ENCODE results near the gene FRMD3.

GRCh38 chr9:83198371-83198770, 339.8 kb downstream of the FRMD3 start:
- no peak for TF ChIP-seq CTCF (conservative IDR thresholded peaks at IDR 0.05)
- no peak for TF ChIP-seq EZH2 (IDR thresholded peaks at IDR 0.05; ENCODE audit: low read depth)
